GM18505 (cell line): Measurements from ENCODE around the gene HGF.

Source experiments
- ATAC-seq: cut with Tn5 transposase; IDR thresholded peaks from one replicate; pipeline ENCODE4 v1.9.1; 2021; ENCODE audit not compliant: unreplicated experiment
- POLR2A ChIP-seq: IDR thresholded peaks from 4 replicates; pipeline ENCODE4 v1.6.1; 2011; ENCODE audit warnings: borderline replicate concordance; ENCODE audit not compliant: insufficient read depth, insufficient read length; ENCODE audit errors: extremely low read depth

Gene HGF

DNA sequence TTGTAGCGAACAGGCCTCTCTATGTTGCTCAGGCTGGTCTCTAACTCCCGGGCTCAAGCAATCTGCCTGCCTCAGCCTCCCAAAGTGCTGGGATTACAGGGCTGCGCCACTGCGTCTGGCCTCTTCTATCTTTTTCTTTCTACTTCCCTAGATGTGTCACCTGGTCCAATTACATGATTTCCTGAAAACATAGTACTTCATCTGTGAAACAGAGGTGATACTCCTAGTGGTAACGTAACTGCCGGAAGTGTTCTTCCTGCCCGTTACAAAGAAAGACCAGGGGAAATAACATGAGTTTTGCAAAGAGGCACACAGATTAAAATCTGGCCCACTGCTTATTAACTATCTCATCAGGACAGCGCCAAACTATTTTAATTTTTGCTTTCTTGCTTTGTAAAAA is 18.4 kb upstream of the HGF start:
- no peak for TF ChIP-seq POLR2A
- ATAC-seq = no peak

DNA sequence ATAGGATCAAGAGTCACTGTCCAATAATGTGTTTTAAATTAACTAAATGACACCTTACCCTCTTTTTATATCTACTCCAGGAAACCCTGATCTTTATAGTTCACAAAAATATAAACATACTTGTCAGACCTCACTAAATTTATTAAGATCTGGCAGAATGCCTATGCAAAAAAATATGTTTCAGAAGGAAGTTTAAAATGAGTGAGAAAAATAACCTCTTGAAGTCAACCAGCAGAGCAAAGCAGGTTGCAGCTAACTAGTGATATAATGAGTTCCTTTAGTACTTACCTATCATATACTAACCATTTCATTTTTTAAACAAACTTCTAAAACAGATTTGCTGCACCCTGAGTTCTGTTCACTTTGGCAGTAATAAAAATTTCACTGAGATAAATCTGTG is 14.0 kb upstream of the HGF start:
- peak; percentile 63 for ATAC-seq
- TF ChIP-seq POLR2A = no peak

DNA sequence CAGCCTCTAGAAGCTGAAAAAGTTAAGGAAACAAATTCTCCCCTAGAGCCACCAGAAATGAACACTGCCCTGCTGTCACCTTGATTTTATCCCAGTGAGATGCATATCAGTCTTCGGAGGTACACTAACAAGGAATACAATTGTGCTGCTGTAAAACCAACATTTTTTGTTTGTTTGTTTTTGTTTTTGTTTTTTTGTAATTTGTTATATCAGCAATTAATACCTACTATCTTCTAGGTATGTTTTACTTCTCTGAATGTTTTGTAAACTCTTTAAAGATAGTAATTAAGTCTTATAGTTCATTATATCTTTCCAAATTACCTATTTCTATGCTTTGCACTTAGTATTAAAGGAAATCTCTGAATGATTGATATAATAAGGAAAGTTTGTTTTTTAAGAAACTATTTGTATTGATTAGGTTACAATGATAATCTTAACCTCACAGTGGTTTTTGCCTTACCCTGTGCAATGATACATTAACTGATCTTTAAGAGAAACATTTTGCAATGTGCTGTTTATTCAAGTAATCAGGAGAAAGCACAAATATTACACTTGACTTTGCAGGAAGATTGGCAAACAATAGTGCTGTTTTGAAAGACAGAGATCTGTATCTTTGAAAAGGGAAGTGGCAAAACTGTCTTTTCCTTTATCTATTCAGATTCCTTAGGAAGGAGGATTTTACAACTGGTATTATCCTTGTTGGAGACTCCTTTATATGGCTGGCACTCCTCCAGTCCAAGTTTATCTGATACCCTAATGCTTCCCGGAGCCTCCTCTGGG is 11.3 kb upstream of the HGF start:
- no peak for TF ChIP-seq POLR2A

DNA sequence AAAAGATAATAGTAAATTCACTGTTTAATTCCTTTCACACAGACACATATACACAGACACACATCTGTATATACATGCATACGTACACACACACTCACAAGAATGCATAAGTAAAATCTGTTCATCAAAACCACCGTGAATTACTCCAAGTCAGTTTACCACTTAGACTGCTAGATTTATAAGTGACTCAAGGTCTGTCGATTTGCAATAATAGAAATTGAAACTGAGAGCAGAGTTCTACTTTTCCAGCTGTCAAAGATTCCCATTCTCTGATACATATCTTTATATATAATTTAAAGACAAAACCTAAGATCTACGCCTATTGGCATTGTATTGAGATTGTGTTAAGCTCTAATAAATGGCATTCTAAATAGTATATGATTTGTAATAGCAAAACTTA is 9.9 kb upstream of the HGF start:
- ATAC-seq = no peak
- no peak for TF ChIP-seq POLR2A

More for the DNA sequence above, 11.3 kb upstream of the HGF start:
- no peak for ATAC-seq

DNA sequence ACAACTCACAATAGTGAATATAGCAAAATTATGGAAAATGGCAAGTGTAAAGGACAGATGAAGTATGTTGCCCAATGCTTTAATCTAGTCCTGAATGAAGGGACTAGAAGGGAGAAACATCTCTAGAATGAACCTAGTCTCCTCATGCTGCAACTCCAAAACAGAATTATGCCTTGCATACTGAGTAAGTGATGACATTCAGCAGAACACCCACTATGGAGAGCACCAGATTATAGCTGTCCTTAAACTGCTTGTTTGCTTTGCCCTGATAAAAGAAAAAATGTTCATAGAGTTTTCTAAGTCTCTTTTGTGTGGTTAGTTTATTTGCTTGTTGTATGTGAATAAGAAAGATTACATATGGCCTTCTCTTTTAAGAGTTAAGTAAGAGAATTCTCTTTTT is 7.8 kb upstream of the HGF start:
- TF ChIP-seq POLR2A = no peak
- ATAC-seq = no peak

DNA sequence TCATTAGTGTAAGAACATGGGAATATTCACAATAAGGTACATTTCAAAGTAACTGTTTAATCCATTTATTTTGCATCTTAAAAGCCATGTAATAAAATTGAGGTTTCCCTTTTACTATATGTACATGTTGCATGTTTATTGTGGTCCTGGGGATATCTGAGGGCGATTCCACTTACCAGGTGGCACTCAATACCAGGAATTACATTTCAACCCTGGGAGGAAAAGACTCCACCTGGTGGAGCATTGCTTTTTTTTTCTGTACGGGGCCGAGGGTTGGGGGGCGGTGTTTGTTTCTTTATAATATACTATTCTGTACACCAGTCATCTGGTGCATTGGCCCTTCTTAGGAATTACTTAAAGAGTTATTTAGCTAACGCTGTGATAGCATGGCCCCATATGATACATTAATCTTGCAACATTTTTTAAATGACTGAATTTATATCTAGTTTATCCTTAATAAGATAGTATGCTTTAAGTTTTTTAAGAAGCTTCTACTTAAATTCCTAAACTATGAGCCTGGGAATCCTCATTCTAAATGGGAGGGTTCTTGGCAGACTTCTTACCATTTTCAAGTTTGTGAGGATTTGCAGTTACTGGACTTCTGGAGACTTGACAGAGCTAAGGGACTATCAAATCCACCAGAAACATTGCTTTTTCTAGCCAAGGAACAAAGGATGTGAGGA is 7.2 kb upstream of the HGF start:
- ATAC-seq = no peak
- no peak for TF ChIP-seq POLR2A

DNA sequence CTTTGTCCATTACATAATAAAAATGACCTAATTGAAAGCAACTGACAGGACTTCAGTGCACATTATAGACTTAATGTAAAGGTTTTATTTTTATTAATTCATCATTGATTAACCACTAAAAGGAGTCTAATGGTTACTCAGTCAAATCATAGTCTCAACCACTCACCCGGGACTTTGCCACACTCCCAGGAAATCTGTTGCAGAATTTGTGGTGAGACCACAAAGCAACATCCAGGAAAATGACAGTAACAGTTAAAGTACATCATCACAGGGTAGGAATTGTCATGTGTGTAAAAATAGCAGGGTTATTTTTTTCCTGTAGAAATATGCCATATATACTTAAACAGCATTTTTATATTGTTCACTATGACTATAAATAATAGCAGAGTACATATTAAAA is 6.3 kb upstream of the HGF start:
- no peak for ATAC-seq
- TF ChIP-seq POLR2A = no peak

DNA sequence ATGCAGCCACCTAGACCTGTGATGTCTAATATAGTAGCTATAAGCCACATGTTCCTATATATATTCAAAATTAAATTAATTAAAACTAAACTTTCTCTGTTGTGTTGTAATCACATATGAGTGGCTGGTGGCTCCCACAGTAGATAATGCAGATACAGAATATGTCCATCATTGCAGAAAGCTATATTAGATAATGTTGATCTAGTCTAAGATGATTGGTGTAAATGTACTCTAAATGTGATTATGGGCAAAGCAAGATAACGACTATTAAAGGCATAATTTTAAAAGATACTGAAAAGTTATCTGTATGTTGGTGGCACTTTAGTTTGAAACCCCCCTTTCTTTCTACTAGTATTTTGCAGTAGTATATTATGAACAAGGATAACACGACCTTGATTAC is 5.7 kb upstream of the HGF start:
- no peak for ATAC-seq
- TF ChIP-seq POLR2A = no peak

DNA sequence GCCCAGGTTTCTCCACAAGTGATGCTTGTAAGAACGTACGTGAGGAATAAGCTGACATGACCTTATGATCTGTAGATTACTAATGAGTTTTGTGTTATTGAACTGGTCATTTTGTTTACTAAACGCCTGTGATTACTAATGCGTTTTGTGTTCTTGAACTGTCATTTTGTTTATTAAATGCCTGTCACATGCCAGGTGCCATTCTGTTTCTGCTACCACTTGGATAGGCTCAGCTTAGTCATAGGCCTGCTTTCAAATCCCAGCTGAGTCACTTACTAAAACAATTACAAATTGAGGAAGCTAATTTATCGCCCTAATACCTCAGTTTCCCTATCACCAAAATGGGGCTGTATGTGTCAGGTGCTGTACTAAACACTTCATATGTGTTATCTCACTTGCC is 4.7 kb upstream of the HGF start:
- TF ChIP-seq POLR2A = no peak
- ATAC-seq = no peak

DNA sequence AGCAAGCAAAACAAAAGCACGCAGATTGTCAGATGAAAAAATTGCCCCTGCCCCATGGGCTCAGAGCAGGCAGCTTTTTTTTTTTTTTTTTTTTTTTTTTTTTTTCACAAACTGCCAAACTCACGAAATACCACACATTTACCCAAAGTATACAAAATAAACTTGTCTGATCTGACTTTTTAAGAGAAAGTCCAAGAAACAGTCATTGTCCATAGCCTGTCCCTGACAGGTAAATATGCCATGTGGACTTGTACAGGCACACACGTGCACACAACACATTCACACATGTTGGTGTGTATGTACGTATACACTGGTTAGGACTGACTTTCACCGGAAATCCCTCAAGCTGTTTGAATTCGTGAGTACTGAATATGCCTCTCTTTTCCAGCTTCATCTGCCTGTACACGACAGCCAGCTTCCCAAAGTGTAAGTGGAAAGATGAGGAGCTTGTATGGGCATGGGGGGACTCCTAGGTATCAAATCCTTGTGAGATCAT is 929 bp upstream of the HGF start:
- TF ChIP-seq POLR2A = no peak

DNA sequence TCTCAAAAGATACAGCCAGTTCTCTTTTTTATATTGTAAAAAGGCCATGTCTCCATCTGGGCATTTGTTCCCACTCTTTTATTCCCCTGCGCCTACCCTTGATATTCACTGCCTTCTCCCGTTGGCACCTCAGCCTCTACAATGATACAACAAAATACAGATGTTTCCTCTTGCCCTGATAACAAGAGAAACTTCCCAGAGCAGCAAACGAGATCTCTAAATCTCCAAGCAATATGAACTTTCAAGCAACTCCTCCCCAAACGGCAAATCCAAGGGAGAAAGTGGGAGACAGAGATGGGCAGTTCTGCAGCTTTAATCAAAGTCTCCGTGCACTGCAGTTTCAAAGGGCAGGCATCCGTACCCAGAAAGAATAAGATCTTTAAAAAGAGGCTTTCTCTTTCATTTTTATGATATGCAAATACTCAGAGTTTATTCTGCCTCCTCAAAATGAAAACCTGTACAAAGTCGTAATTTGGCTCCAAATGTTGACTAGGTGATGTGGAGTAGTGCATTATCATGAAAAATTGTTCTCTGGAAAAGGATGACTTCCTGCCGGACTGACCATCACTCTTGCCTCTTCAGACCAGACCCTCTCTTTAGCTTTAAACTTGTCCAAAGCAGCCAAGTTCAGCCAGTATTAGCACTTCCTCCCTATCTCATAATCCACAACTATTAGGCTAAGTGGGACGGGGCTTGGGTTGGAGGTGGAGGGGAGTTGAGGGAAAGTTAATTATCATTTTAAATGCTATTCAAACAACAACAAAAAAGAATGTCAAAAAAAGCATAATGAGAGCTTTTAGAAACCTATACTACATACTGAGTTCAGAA is 682 bp downstream of the HGF start:
- no peak for TF ChIP-seq POLR2A
- no peak for ATAC-seq

More for the DNA sequence above, 929 bp upstream of the HGF start:
- no peak for ATAC-seq

DNA sequence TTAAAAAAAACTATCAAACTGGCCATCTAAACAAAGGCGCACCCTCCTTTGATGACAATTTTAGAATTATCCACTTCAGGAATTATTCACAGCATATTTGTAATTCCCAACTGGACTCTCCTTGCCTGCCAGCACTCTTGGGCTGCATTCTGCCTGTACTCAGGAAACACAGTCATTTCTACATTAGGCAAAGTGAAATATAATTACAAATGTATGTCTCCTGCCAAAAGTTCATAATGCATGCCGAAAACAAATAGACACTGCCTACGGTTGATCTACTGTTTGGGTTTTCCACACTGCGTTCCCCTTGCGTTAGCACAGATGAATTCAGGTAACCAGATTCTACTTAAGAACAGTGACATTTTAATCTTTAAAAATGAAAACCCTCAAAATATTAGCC is 1.9 kb downstream of the HGF start:
- TF ChIP-seq POLR2A = no peak
- ATAC-seq = no peak

DNA sequence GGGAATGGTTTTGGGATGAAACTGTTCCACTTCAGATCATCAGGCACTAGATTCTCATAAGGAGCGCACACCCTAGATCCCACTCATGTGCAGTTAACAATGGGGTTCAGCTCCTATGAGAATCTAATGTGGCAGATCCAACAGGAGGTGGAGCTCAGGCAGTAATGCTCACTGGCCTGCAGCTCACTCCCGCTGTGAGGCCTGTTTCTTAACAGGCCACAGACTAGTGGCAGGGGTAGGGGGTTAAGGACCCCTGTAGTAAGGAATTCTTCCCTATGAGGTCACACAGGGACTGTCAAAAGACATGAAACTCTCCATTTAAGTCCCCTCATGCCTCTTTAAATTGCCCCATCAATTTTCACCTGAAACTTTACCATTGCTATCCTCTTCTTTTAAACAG is 8.0 kb downstream of the HGF start:
- no peak for TF ChIP-seq POLR2A
- no peak for ATAC-seq
